AG08395 (cell line): Measurements from ENCODE around the gene THAP9.
A peak's percentile ranks its signal among the peaks of the same experiment; 100 is the strongest.
"Not testable (repeated sequence)": the region's sequence is repeated elsewhere in the genome, so short reads cannot be mapped to it uniquely, and the experiment has no call there.

Experiments
- DNase-seq: peaks from one replicate; pipeline ENCODE4 v3.0.0; 2012; ENCODE audit warnings: mixed read lengths, low spot score

The THAP9 gene

DNA sequence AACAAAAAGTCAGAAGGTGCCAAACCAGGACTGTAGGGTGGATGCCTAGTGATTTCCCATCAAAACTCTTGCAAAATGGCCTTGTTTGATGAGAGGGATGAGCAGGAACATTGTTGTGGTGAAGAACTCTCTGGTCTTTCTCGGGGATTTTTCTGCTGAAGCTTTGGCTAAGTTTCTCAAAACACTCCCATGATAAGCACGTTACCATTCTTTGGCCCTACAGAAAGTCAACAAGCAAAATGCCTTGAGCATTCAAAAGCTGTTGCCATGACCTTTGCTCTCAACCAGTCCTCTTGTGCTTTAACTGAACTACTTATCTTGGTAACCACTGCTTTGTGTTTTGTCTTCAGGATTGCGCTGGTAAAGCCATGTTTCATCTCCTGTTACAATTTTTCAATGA is 6.6 kb upstream of the THAP9 start:
- no peak for DNase-seq

DNA sequence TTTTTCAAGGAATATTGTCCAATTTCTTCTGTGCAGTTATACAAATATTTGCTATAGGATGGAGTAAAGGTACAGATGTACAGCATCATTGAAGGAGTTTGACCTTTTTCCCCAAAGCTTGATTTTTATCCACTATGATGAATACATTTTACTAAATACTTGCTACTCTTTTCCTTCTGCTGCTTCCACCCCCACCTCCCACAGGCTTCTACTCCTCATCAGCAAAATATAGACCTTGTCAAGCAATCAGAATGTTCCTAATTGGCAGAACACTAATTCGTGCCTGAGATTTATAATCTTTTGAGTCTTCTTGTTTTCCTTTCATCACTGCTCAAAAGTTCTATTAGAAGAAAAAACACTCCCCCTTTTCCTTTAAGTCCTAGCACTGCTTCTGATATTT is 3.8 kb upstream of the THAP9 start:
- no peak for DNase-seq

DNA sequence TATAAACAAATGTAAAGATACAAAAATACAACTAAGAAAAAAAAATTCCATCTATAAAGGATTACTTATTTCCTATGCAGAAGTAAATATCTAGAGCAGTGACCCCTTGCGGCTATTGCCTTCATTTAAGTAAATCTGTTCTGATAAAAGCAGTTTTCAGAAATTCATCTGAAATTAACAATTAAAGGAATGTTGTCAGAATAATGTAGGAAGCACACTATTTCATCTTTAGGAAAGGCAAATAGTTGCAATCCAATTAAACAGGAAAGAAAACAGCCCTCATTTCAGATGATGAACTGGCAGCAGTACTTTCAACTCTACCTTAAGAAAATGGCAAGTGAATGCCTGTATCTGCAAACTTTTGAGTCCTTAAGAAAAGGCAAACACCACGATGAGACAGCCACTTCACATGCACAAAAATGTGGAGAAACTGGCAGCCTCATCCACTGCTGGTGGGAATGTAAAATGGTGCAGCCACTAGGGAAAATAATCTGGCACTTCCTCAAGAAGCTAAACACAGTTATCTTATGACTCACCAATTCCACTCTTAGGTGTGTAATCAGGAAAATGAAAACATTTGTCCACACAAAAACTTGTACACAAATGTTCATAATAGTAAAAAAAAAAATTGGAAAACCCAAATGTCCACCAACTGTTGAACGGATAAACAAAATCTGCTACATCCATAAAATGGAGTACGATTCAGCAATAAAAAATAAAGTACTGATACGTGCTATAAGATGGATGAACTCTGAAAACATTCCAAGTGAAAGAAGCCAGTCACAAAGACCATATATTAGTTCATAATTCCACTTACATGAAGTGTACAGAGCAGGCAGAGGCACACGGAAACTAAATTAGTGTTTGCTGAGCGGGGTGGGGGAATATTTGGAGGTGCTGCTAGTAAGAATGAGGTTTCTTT is 2.0 kb upstream of the THAP9 start:
- peak; percentile 63 for DNase-seq

DNA sequence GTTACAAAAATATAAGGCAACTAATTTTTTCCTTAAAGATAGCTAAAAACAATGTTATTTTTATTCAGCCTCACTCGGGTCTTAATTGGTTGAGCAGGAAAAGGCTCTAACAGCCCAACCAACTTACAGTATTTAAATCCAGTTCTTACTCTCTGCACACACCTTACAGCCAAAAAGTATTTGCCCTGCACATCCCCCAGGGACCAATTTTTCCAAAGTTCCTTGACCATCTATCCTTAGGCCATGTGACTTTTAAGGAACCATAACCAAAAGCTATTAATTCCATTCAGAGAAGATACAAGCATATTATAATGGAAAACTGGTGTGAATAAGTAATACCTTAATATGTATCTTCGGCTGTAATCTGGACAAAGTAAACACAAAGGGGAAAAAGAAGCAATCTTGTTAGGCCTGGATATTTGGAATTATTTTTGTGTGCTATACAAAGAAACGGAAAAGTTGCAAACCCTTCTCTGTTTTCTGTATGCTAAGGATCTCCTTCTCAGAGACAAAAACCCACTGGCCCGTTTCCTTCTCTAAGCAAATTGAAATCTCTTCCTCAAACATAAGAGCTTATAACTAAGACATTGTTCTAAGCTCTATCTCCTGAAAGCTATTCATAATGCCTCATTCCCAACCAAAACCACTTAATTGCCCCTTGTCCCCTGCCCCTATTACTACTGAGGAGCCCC is 1.0 kb upstream of the THAP9 start:
- DNase-seq = no peak

DNA sequence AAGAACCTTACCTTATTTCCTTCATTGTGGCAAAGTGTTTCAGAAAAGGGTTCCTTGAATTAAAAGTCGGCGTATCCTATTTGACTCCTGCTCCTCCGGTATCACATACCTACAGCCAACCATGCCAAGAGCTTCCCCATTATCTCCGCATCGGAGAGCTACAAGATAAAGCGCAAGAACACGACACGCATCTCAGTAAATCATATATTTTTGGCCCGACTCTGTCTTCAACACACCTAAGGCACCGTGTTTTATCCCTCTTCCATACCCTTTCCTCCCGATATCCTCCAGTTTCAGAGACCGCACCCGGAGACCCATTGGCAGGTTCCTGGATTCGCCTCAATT is 497 bp upstream of the THAP9 start:
- DNase-seq = no peak

DNA sequence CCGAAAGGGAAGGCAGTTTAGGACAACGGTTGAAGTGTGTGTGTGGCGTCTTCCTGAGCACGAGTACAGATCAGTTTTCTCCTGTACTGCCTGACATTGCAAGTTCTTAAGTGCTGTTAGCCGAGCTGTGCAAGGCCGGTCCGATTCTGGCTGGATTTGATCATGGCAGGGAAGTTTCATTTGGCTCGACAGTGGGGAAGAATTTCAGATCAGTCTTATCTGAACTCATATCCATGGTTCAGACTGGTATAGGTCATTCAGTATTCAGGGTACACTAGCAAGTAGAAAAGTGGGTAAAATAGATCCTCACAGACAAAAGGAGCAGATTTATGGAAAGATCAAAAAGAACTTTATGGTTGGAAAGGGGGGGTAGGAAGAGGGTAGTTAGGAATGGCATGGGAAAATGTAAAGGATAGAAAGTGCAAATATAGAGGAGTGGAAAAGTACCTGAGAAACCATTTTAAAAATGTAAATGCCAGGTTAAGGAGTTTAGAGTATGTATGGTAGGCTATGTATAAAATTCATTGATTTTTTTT is 716 bp downstream of the THAP9 start:
- no peak for DNase-seq

DNA sequence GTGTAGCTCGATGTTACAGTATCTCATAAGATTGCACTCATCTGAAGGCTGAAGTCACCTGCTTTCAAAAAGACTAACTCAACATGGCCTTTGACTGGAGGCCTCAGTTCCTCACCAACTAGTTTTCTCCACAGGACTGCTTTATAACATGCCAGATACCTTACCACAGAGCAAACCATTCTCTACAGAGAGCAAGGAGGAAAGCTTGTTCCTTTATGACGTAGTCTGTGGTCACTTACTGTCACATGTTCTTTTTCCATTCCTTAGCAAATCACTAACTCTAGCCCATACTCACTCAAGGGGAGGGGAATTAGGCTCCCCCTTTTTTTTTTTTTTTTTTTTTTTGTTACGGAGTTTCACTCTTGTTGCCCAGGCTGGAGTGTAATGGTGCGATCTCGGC is 3.2 kb downstream of the THAP9 start:
- DNase-seq = no peak

DNA sequence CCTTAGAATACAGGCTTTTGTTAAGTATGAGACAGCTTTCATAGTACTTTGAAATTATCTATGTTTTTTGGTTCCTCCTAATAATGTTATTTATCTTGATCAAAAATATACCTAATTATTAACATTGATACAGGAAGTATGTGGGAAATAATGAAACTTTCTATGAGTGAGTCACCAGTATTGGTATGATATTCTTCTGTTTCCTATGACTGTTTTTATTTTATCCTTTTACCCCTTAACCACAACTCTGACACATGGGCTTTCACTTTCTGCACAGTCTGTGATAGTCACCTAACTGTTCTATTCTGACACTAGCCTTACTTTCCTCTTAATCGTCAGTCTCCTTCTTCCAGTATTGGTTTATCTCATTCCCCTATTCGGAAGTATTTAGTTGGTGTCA is 4.7 kb downstream of the THAP9 start:
- DNase-seq = peak; percentile 14

DNA sequence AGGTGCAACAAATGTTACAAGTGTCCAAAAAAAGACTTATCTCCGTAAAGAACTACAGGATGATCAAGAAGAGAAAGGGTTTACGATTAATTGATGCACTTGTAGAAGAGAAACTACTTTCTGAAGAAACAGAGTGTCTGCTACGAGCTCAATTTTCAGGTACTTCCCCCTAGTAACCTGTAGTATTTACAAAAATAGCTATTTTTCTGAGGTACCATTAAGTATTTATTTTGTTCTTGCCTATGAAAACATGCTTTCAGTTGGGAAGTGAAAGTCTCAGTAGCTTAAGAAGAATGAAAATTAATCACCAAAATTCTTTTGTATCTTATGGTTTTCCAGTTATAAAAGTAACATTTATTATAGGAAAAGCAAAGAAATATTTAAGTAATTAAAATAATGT is 5.9 kb downstream of the THAP9 start:
- no peak for DNase-seq

DNA sequence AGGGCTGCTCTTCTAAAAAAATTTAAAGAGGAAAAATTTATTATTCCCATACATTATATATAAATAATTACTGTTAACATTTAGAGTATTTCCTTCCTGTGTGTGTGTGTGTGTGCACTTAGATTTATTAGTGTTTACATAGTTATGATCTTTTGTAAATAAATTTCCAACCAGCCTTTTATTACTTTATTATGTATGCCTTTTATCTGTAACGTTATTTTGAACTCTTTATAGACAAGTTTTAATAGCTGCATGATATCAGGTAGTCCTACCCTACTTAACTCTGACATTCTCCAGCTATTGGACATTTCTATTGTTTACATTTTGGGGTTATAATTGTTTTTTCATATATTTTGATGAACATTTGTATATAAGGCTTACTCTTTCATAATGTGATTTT is 8.8 kb downstream of the THAP9 start:
- DNase-seq = no peak

DNA sequence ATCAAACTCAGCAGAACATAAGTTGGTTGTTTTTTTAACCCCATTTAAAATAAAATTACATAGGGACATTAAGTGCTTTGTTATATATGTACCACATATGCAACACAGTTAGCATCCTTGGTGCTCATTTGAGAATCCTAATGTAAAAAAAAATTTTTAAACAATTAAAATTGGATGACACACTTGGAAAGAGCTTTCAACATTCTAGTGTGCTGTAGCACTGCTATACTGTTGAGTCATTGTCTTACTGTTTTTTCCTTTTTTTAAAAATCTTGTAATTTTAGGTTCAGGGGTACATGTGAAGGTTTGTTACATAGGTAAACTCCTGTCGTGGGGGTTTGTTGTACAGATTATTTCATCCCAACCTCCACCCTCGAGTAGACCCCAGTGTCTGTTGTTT is 12.8 kb downstream of the THAP9 start:
- DNase-seq = peak; percentile 15

DNA sequence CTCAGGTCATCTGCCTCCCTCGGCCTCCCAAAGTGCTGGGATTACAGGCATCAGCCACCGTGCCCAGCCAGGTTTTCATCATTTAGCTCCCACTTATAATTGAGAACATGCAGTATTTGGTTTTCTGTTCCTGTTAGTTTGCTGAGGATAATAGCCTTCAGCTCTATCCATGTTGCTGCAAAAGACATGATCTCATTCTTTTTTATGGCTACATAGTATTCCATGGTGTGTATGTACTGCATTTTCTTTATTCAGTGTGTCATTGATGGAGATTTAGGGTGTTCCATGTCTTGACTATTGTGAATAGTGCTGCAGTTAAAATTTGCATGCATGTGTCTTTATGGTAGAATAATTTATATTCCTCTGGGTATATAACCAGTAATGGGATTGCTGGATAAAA is 13.4 kb downstream of the THAP9 start:
- not testable (repeated sequence) for DNase-seq

DNA sequence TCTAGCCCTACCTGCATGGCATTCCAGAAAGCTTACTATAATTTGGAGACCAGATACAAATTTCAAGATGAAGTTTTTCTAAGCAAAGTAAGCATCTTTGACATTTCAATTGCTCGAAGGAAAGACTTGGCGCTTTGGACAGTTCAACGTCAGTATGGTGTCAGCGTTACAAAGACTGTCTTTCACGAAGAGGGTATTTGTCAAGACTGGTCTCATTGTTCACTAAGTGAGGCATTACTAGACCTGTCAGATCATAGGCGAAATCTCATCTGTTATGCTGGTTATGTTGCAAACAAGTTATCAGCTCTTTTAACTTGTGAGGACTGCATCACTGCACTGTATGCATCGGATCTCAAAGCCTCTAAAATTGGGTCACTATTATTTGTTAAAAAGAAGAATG is 17.6 kb downstream of the THAP9 start:
- DNase-seq = no peak

DNA sequence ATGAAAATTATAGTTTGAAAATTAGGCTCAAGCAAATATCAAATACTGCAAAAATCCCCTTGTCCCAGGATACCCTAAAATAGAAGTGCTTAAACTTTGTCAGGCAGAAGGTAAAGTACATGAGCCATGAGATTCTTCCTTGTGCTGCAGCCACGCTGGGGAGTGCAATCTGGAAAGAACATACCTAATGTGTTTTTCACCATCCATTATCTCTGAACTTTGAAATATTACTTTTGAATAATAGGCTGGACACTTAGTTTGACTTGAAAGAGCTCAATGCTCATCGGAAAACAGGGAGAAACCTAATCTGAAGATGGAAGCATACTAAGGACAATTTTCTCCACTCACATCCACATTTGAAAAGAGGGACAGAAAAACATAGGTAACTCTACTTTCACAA is 18.9 kb downstream of the THAP9 start:
- DNase-seq = no peak

DNA sequence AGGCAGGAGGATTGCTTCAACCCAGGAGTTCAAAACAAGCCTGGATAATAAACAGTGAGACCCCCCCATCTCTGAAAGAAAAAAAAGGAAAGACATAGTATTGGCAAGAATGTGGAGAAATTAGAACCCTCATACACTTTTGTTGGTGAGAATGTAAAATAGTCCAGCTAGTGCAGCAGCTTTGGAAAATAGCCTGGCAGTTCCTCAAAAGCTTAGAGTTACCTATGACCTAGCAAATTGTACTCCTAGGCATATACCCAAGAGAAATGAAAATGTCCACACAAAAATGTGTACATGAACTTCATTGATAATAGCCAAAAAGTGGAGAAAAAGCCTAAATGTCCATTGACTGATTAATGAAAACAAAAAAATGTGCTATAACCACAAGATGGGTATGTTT is 21.3 kb downstream of the THAP9 start:
- no peak for DNase-seq

DNA sequence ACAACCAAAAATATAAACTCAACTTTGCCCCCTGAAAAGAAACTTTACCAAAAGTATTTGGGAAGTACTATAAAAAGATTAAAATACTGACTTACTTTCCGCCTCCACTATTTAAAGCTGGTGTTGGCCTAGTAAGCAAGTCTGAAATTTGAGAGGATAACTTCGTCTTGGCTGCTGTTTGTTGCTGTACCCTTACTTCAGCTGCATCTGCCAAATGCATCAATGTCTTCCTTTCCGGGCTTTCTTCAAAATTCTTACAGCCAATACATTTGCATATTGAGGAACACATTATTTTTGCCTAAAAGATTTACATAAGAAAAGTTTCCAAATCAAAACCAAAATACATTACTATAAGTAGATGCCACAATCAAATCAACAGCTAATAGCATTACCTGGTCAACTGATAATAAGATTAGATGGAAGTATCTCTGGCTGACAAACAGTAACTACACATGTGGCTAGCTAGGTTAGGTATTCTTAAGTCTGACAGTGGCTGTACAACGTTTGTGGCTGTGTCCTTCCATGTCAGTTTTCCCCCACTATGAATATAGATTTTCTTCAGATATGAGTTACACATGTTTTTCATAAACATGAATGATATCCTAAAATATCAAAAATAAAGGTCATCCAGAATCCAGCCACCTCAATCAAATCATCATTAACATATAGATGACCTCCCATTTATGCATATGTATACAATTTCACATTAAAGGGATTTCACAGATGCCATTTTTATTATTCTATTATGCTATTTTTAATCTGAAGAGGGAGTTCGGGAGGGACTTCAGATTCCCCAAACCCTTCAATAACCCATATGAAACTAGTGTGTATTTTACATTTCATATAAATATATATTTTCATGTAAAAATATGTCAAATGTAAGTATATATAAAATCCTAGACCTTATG is 30.6 kb downstream of the THAP9 start:
- DNase-seq = no peak

DNA sequence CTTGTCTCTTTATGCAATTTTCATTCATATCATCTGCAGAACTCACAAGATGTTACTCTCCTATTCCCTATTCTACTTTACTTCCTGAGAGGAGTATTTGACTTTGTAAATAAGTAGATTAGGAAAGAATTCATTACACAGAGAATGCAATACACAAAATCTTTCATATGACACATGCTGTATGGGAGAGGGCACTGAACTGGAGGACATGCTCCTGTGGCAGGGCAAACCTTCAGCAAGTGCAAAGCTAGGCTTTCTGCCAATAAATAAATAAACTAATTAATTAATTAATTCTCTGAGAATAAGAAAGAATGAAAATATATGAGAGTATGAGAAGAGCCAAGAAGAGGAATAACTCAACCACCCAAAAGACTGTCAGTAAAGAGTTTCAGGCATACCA is 33.9 kb downstream of the THAP9 start:
- no peak for DNase-seq

DNA sequence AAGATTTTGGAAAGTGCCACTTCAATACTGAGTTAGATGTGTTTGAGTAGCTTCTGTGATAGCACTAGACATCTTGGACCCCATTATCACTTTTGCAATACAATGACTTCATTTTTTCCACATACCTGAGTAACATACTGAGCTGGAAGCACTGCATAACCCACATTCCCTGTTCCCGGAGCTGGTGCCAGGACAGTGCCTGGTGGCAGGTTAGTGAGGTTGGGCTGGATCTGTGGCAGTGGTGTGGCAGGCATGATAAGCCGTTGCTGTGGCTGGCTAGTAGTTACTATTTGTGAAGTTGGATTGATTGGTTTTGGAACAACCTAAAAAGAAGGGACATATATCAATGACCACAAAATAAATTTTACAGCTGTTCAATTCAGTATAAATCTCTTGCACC is 38.9 kb downstream of the THAP9 start:
- no peak for DNase-seq

DNA sequence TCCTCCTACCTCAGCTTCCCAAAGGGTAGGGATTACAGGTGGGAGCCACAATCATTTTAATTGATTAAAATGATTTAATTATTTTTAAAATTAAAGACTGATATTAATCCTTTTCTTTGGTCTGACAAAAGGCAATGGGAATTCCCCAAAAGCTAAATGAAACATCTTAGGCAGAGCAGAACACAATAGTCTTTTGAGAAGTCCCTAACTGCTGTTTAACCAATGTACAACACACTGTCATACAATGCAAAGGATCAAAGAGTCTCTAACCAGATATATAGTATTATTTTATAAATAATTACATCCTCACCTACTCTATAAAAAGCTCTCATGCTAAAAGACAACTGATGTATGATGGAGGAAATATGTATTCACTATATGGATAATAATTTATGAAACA is 47.0 kb downstream of the THAP9 start:
- no peak for DNase-seq

DNA sequence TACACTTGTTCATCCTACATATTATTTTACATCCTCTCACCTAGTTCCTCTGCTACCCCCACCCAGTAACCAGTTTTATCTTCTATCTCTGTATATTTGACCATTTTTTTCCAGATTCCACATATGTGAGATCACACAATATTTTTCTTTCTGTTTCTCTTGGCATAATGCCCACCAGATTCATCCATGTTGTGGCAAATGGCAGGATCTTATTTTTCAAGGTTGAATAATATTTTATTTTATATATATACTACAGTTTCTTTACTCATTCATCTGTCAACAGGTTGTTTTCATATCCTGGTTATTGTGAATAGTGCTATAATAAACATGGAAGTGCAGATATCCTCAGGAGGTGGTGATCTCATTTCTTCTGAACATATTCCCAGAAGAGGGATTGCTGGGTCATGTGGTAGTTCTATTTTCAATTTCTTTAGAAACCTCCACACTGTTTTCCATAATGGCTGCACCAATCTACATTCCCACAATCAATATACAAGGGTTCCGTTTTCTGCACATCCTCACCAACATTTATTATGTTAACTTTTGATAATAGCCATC is 48.2 kb downstream of the THAP9 start:
- DNase-seq = no peak

DNA sequence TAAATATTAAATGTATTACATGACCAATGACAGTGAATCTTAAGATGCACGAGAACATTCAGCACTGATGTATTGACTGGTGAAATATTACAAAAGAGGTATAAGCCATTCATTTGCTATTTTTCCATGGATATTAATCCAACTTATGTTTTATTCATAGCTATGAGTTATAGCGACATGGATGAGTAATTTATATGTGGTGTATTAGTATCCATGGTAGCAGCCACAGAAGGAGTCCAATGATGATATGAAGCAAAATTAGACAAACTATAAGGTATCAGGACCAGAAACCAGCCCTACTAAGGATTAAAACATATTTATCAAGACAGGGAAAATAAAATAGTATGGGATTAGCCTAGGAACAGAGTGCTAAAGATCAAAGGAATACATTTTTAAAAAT is 50.7 kb downstream of the THAP9 start:
- no peak for DNase-seq

DNA sequence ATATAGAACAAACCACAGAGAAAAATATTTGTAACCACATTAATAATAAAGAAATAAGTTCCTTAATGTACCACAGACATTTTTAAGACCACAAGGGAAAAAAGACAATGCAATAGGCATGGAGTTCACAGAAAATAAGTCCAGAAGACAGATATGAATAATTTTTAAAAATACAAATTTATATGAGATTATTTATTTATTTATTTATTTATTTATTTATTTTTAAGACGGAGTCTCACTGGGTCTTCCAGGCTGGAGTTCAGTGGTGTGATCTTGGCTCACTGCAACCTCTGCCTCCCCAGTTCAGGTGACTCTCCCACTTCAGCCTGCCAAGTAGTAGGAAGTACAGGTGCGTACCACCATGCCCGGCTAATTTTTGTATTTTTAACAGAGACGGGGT is 53.7 kb downstream of the THAP9 start:
- DNase-seq = no peak
